NCI-H187 (cell line): Measurements from ENCODE around the gene COBL.

Experiments used
- DNase-seq, 2 experiments: peaks; one replicate each; lab custom pipeline; 2025; lab: John Stamatoyannopoulos, UW

The COBL gene

DNA sequence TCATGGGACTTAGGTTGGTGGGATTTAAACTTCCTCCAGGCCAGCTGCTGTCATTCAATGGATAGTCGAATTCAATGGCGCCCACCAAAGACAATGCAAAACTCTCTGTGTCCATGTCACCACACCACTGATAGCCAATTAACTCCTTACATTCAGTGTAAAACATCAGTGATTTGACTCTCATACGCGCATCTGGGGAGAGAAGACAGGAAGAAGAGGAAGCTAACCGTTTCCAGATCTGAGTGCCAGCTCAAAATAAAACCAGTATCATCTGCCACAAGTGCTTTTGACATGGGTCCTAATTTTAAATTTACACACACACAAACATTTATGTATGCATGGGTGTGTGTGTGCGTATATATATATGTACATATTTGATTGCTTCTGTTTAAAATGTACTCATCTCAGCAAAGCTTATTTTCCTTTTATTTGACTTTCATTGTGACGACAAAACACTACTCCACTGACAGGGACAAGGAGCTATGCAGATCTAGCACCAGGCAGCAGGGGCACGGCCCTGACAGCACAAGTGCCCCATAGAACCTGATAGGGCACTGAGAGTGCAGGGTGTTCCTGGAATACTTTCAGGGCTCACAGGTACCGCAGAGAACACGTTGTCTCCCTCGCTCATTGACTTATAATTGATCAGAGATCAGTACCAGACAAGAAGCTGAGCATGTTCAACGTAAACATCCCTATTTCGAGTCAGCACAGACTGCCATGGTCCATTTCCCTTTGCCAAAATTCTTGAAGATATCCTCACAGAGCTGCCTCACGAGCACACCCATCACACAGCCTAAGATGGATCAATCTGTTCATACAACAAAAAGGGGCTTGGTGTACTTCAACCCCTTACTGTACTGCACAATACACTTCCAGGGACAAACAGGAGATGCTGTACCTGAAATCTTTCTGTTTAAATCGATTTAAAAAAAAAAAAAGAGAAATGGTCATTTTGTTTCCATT is 176.1 kb downstream of the COBL start:
- DNase-seq = no peak

DNA sequence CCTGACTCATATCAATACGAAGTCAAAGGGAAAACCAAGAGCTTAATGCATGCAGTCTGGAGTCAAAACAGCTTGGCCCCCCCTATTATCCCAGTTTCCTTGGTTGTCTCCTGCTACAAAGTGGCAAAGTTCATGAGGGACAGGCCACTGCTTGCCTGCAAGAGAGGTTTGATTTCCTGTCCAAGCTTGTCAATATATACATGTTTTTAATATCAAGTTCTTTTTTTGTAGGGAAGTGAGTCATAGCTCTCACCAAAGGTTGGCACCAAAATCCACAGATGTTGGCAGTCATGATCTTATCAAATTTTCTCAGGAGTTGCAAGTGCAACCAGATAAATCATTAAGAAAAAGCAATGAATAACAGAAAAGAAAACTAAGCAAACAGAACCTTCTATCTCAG is 176.8 kb downstream of the COBL start:
- DNase-seq = no peak

DNA sequence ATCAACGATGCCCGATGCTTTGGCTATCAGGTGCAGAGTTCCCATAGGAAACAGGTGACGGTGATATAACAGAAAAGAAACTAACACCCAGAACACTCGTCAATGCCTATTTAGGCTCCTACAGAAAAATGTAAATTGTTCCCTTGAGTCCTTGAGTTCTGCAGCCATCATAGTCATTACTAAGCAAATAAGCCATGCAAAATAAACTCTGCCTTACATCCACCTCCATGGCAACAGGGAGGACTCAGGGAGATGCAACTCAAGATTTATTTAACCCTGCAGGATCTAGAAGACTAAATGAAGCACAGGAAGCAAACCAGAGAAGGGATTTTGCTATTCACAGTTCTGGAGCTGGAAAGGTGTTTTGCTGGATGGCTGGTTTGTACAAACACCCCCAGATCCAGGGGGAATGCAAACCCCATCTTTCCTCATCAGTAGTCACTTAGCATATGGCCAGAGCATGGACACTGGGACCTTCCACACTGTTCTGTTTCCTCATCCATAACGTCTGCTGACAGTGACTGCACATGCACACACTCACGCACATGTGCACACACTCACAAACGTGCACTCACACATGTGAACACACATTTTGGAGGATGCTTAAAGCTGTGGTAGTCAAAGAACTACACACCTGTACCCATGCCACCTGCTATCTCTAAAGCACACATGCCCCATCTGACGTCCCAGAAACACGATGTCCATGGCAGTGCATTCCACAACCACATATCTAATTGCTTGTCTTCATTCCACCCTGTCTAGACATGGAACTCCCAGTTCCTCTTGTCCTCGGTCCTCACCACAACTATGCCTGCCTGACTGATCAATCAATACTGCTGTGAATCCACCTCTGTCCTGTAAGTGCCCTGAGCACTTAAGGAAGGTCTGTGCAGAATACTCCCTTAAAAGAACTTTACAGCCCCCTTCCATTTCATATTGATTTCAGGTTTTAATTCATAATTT is 178.2 kb downstream of the COBL start:
- DNase-seq = peak; percentile 85 to 86

DNA sequence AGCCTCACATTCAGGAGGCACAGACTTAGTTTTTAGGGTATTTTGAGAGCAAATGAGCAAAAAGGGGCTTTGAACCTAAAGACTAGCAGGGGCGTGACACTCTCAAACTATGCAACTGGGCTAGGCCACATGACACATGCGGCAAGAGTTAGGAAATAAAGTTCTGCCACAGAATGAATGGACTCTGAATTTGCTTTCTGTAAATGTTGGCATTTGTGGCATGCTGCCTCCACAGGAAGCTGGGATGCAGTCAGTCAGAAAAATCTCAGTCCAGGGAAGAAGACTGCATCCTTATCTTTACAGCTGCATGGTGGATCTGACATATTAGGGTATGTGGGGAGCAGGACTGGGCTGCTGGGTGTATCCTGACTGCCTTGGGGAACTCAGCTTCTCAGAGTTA is 181.0 kb downstream of the COBL start:
- DNase-seq = no peak

DNA sequence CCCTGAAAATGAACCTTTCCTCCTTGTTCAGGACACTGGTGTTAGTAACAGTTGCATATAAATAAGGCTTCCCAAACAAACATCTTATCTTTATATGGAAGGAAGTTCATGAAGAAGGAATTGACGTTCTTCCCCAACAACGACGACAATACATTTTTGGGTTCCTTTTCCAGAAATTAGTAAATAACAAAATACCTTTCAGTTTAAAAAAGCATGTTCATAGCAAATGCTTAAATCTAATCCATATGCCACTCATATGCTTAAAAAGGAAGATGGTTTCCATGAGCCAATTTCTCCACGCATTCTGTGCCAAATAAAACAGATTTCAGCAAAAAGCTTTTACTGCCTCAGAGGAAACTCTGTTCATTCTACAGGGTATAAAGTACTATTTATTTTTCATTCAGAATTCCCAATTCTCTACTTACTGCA is 182.6 kb downstream of the COBL start:
- DNase-seq = no peak

DNA sequence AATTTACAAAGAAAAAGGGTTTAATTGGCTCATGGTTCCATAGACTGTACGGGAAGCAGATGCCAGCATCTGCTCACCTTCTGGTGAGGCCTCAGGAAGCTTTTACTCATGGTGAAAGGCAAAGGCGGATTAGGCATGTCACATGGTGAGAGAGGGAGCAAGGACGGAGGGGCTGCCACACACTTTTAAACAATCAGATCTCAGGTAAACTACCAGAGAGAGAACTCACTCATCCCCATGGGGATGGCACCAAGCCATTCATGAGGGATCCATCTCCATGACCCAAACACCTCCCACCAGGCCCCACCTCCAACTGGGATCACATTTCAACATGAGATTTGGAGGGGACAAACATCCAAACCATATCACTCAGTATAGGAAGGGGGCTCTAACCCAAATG is 183.9 kb downstream of the COBL start:
- DNase-seq = no peak

DNA sequence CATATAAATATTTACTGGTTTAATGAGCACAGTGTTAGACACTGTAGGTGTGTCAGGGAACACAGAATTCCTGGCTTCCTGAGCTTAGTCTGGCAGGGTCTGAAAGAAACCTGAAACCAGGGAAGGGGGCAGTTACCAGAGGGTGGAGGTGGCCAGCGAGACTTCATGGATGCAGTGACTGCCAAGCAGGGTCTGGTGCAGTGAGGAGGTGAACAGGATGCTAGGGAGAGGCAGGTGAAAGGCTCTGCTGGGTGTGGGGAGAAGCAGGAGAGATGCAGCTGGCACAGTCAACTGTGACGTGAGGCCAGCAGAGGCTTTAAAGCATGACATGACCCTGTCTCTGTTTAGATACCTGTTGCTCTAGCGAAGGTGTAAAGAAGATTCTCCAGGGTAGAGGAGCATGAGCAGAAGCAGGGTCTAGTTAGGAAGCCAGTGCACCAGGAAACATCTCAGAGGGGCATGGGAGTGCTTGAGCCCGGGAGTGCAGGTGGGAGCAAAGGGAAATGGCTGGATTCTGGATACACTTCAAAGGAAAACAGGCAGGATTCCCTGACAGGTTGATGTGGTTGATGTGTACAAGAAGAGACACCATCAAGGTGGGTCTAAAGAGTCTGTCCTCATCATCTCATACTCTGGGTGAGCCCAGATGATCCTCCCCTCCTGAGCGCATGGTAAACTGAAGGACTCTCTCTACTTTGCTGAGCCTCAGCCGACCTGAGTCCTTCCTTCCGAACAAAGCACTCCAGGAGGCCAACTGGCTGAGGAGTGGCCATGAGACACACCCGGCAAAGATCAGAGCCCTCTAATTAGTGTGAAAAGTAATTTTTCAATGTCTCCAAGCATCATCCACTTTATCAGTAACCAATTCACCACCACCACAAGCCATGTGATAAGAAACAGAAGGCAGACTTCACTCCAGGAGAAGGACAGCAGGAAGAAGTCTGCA is 186.8 kb downstream of the COBL start:
- no peak for DNase-seq

DNA sequence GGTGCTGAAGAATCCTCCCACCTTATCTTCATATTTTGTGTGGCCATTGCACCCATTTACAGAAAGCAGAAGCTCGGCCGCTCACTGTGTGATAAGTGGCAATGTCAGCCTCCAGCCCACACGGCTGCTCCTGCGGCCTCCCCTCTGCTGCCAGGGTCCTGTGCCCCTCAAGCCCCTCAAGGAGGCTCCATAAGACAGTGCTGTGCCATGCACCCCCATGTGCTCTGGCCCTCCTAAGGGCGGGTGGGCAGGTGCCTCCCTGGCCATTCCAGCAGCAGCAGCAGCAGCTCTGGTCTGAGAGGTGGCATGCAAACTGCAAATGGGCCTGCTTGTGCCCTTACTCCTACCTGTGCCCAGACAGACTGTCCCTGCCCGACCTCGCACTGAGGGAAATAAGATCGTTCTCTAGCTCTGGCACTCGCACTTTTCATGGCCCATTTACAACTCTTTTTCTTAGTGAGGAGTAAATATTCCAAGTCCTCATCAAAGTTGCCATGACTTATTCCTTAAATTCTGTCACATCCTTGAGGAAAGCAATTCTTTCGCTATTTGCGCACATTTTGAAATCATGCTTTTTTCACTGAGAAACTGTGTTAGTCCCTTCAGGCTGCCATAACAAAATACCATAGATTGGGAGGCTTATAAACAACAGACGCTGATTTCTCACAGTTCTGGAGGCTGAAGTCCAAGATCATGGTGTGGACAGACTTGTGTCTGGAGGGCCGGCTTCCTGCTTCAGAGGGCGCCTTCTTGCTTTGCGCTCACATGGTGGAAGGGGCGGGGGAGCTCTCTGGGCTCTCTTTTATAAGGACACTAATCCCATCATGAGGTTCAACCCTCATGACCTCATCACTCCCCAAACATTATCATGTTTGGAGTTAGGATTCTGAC is 187.8 kb downstream of the COBL start:
- no peak for DNase-seq

DNA sequence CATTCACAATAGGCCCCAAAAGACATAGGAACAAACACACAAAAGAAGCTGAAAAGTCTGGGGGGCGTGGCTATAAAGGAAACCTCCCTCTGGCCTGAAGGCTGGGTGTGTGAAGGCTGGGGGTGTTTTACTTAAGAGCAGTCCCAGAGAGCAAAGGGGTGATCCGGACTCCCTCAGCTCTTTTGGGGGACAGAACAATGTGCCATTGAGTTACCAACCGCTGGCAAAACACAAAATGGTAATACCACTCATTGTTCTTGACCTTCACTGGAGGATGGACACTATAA is 189.0 kb downstream of the COBL start:
- no peak for DNase-seq

DNA sequence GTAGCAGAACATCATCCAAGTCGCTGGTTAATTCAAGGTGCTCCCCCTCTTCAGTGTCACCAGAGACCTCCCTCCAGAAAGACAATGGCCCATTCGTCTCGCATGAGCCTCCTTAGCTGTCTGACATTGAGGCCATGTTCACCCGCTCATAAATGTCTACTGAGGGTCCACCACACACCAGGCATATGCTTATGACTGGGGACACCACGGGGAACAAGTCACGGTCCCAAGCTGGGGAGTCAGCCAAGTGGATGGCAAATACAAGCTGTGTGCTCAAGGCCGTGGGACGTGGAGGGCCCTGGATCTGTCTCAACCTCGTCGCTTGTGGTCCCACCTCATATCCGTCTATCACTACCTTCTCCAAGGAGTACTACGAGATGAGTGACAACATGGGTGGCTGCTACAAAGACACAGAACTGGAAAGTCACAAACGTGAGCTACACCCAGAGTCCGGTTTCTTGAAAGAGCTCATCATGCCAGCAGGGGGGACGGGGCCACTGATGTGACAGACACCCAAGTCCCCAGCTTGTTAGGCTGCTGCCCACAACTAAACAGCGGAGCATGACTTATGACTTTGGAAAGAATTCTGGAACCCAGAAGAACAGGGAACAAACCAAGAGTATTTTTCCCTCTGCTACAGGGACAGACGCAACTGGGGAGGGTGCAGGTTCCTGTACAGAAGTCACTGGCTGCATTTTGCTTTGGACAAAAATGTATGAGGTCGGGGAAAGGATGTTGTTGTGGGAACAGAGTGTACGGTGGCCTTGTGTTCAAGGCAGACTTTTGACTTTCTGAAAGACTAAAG is 189.6 kb downstream of the COBL start:
- no peak for DNase-seq

DNA sequence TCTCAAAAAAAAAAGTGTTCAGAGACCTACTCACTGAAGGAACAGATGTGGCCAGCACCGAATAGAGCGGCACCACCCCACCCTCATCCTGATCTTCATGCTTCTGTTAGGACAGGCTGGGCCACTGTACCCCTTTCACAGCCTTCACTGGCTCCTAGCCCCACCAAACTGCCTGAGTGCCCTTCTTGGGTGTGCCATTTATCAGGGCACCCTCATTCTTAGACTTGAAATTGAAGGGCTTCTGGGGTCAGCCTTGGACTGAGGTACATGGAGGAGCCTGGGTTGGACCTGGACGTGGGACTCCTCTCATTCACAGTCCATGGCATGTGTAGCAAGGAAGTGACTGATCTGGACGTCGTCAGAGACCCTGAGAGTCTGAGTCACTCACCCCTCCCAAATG is 190.3 kb downstream of the COBL start:
- DNase-seq = no peak

DNA sequence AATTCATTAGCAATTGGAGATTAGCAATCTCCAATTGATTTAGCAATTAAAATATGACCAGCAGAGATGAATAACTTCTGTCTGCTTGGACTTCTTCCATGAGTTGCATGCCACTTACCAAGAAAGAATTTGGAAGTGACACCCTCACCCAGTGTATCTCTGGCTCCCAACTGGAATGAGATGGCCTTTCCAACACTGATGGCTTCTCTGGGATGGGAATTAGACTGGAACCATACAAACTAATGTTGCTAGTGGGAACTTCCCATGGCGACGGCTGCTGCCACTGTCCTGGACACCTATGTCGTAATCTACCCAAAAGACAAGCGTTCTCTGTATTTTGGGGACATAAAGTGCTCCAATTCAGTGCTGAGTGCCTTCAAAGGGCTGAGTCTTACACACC is 192.3 kb downstream of the COBL start:
- DNase-seq = no peak

DNA sequence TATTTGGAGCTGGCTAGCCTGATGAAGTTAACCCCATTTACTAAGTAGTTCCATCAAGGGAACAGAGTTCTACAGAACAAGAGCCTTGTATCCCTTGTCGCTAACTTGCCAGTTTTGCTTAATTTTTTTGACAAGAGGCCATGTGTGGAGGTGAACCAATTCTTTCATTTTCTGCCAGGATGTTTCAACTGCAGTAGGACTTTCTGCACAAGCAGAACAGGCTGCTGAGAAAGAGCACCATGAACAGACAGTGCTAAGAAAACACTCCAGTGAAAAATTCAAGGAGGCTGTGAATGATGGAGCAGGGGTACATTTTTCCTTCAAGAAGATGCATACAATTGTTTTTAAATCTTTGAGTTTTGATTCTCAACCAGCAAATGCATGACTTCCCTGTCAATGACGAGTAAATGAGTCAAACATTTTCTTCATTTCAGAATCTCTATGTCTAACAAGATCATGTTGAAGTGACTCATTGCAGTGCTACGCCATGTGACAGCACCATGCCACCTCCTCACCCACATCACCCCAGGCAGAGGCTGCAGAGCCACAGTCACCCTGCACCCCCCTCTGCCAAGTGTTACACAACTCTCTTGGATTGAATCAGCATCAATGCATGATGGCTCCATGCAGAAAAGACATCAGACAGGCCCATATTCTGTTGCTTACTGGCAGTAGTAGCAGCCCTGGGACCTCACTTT is 193.1 kb downstream of the COBL start:
- no peak for DNase-seq

DNA sequence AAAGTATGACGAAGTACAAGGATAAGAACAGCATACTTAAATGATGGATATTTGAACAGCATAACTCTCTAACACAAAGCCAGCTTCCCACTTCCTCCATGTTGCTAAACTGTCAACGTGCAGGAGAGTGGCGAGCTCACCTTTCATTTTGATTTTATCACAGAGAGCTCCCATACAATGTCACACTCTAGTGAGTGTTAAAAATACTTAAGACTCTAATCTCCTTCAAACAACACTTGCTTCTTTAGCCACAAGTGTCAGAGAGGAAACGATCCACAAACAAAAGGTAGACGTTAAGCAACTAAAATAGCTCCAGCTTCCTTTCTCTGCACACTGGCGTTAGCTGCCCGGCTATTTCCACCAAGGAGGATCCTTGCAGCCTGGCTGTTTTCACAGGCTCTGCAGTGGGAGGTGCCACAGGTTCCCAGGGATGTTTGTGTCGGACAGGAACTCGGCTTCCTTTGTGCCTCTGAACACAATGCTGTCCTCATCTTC is 194.6 kb downstream of the COBL start:
- peak; percentile 15 for DNase-seq

DNA sequence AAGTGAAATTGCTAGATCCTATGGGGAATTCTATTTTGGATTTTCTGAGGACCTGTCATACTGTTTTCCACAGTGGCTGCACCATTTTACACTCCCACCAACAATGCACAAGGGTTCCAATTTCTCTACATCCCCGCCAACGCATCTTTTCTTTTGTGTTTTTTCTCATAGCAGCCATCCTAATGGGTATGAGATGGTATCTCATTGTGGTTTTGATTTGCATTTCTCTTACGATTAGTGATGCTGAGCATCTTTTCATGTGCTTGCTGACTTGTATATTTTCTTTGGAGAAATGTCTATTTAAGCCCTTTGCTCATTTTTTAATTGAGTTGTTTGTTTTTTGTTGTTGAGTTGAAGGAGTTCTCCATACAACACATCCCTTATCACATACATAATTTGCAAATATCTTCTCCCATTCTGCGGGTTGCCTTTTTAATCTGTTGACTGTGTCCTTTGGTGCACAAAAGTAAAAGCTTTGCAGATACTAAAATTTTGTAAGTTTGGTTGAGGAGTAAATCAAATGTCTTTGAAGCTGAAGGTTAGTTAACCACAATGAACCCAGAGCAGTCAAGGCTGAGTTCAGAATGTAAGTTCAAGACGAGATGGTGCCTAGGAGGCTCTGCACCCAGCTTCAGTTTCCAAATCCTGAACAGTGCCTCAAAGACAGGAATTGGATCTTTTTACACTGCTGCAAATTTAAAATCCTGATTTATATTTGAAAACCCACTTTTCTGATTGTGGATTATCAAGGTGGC is 195.4 kb downstream of the COBL start:
- no peak for DNase-seq

DNA sequence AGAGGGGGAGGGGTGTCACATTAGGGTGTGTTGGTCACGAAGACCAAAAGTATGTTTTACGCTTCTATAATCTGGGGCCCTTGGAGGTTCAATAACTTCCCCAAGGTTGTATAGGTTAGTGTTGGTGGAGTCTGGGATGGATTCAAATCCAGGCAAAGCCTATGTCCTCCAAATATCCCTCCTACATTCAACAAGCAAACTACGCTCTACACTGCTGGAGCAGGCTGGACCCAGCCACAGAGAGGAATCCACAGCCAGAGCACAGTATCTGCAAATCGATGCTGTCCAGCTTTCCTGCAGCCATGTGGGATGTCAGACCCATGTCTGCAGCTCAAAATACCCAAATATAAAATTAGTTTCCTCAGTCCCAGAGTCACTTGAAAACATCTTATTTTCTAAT is 198.0 kb downstream of the COBL start:
- DNase-seq = no peak

DNA sequence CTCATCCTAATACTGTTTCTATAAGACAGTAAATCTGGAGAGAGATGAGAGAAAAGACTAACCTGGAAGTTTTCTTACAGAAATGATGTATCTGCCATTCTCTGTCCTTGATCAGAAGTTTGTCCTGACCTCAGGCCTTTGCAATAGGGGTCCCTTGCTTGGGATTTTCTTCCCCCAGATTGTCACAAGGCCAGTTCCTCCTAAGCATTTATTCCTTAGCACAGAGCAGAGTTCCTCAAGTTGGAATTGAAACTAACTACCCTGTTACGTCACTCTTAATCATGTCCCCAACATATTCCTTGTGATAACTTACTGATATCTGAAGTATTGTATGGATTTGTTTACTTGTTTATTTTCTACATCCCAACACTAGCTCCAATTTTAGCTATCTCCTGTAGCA is 202.1 kb downstream of the COBL start:
- no peak for DNase-seq

DNA sequence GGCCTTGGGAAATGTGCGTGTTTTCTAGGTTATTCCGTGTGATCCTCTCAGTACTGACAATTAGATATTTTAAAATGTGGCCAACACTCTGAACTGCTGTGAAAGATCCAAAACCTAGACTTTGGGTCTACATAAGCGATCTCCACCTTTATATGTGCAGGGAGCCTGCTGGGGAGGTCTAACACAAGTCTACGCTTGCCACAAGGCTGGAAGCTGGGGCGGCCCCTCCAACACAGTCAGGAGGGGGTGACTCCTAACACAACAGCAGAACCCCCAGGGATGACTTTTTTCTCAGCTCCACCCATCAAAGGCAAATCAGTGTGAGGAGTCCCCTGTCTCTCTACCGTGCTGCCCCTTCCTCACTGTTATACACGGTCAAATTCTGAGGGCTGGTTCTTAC is 202.6 kb downstream of the COBL start:
- no peak for DNase-seq
